ENCODE results near the gene ADAMTS14.
A peak's percentile ranks its signal among the peaks of the same experiment; 100 is the strongest.
"Not testable (repeated sequence)": the region's sequence is repeated elsewhere in the genome, so short reads cannot be mapped to it uniquely, and the experiment has no call there.

ADAMTS14 gene

GRCh38 chr10:70760271-70760787 lies 88.0 kb downstream of the ADAMTS14 start:
- Histone ChIP-seq H3K4me3 (no peak overlapping the region), H3K9ac (ENCODE audit: insufficient read length) (no peak overlapping the region), H3K27ac (no peak overlapping the region), H3K9me3 (ENCODE audit: low read depth, low read length) (no peaks in the 10 kb centered on the region), H3K36me3 (ENCODE audit: insufficient read depth, low read length) (no peaks in the 10 kb centered on the region)
- no peak for TF ChIP-seq POLR2AphosphoS5 (IDR thresholded peaks at IDR 0.05; ENCODE audit: borderline replicate concordance, low read depth, low read length)
- no peak for TF ChIP-seq FOXP2 (optimal IDR thresholded peaks at IDR 0.05; ENCODE audit: control extremely low read depth, extremely low read length, insufficient read depth)
- TF ChIP-seq EZH2 (IDR thresholded peaks at IDR 0.05), result no peak
- no peak for DNase-seq (ENCODE audit: low read depth, low spot score)

- H3K9ac ChIP-seq (ENCODE audit: insufficient read length), result no peak overlapping the region
- H3K36me3 ChIP-seq (ENCODE audit: insufficient read depth, low read length), result no peaks in the 10 kb centered on the region
- DNase-seq (ENCODE audit: low read depth, low spot score), result no peak
- no peak for TF ChIP-seq FOXP2 (optimal IDR thresholded peaks at IDR 0.05; ENCODE audit: control extremely low read depth, extremely low read length, insufficient read depth)
- TF ChIP-seq EZH2 (IDR thresholded peaks at IDR 0.05), result no peak
- no peak for TF ChIP-seq POLR2AphosphoS5 (IDR thresholded peaks at IDR 0.05; ENCODE audit: borderline replicate concordance, low read depth, low read length)
- H3K9me3 ChIP-seq (ENCODE audit: low read depth, low read length), result no peaks in the 10 kb centered on the region
- no peak overlapping the region for H3K27ac ChIP-seq
- no peak overlapping the region for H3K4me3 ChIP-seq
Observed at GRCh38 chr10:70761031-70761601, 88.8 kb downstream of the ADAMTS14 start.

GRCh38 chr10:70761727-70762350 lies 89.5 kb downstream of the ADAMTS14 start:
- Histone ChIP-seq H3K4me3 (no peak overlapping the region), H3K9ac (ENCODE audit: insufficient read length) (no peak overlapping the region), H3K9me3 (ENCODE audit: low read depth, low read length) (no peaks in the 10 kb centered on the region), H3K27ac (no peak overlapping the region), H3K36me3 (ENCODE audit: insufficient read depth, low read length) (no peaks in the 10 kb centered on the region)
- no peak for DNase-seq (ENCODE audit: low read depth, low spot score)
- no peak for TF ChIP-seq EZH2 (IDR thresholded peaks at IDR 0.05)
- no peak for TF ChIP-seq POLR2AphosphoS5 (IDR thresholded peaks at IDR 0.05; ENCODE audit: borderline replicate concordance, low read depth, low read length)
- no peak for TF ChIP-seq FOXP2 (optimal IDR thresholded peaks at IDR 0.05; ENCODE audit: control extremely low read depth, extremely low read length, insufficient read depth)

- Histone ChIP-seq H3K9me3 (ENCODE audit: low read depth, low read length) (no peaks in the 10 kb centered on the region), H3K4me3 (no peak overlapping the region), H3K27ac (no peak overlapping the region), H3K36me3 (ENCODE audit: insufficient read depth, low read length) (no peaks in the 10 kb centered on the region), H3K9ac (ENCODE audit: insufficient read length) (no peak overlapping the region)
- DNase-seq (ENCODE audit: low read depth, low spot score), result no peak
- no peak for TF ChIP-seq FOXP2 (optimal IDR thresholded peaks at IDR 0.05; ENCODE audit: control extremely low read depth, extremely low read length, insufficient read depth)
- no peak for TF ChIP-seq POLR2AphosphoS5 (IDR thresholded peaks at IDR 0.05; ENCODE audit: borderline replicate concordance, low read depth, low read length)
- TF ChIP-seq EZH2 (IDR thresholded peaks at IDR 0.05), result no peak
Observed at GRCh38 chr10:70762441-70763175, 90.3 kb downstream of the ADAMTS14 start.

- DNase-seq (ENCODE audit: low read depth, low spot score), result no peak
- TF ChIP-seq EZH2 (IDR thresholded peaks at IDR 0.05) (no peak), FOXP2 (optimal IDR thresholded peaks at IDR 0.05; ENCODE audit: control extremely low read depth, extremely low read length, insufficient read depth) (no peak), POLR2AphosphoS5 (IDR thresholded peaks at IDR 0.05; ENCODE audit: borderline replicate concordance, low read depth, low read length) (no peak)
- Histone ChIP-seq H3K4me3 (no peak overlapping the region), H3K9me3 (ENCODE audit: low read depth, low read length) (no peaks in the 10 kb centered on the region), H3K27ac (peak overlapping the region; percentile 77; the same call in 1 of the 2 replicates), H3K36me3 (ENCODE audit: insufficient read depth, low read length) (no peaks in the 10 kb centered on the region), H3K9ac (ENCODE audit: insufficient read length) (no peak overlapping the region)
Observed at GRCh38 chr10:70763567-70763966, 91.3 kb downstream of the ADAMTS14 start.

- TF ChIP-seq POLR2AphosphoS5 (IDR thresholded peaks at IDR 0.05; ENCODE audit: borderline replicate concordance, low read depth, low read length), result no peak
- no peak for TF ChIP-seq EZH2 (IDR thresholded peaks at IDR 0.05)
- no peak for TF ChIP-seq FOXP2 (optimal IDR thresholded peaks at IDR 0.05; ENCODE audit: control extremely low read depth, extremely low read length, insufficient read depth)
- no peak overlapping the region for H3K4me3 ChIP-seq
- H3K9me3 ChIP-seq (ENCODE audit: low read depth, low read length), result no peaks in the 10 kb centered on the region
- no peak for DNase-seq (ENCODE audit: low read depth, low spot score)
- no peak overlapping the region for H3K9ac ChIP-seq (ENCODE audit: insufficient read length)
- H3K36me3 ChIP-seq (ENCODE audit: insufficient read depth, low read length), result no peaks in the 10 kb centered on the region
- no peak overlapping the region for H3K27ac ChIP-seq
Observed at GRCh38 chr10:70765794-70766594, 93.7 kb downstream of the ADAMTS14 start.

DNA sequence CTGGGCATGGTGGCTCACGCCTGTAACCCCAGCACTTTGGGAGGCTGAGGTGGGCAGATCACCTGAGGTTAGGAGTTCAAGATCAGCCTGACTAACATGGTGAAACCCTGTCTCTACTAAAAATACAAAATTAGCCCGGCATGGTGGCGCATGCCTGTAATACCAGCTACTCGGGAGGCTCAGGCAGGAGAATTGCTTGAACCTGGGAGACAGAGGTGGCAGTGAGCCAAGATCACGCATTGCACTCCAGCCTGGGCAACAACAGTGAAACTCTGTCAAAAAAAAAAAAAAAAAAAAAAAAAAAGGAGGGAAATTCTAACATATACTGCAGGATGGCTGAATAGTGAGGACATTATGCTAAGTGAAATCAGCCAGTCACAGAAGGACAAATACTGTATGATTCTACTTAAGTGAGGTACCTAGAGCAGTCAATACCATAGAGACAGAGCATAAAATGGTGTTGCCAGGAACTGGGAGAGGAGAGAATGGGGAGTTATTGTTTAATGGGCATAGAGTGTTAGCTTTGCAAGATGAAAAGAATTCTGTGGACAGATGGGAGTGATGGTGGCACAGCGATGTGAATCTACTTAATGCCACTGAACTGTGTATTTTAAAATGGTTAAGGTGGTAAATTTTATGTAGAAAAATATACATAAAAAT lies 95.8 kb downstream of the ADAMTS14 start:
- not testable (repeated sequence) for H3K4me3 ChIP-seq; DNase-seq (ENCODE audit: low read depth, low spot score); H3K36me3 ChIP-seq (ENCODE audit: insufficient read depth, low read length); H3K9me3 ChIP-seq (ENCODE audit: low read depth, low read length); H3K27ac ChIP-seq; H3K9ac ChIP-seq (ENCODE audit: insufficient read length)
